Measurements from ENCODE around the gene PPP1R8. TPM values are rescaled to one million over a fixed set of nuclear protein-coding genes. Genes with fewer than 3 reads are reported as not detected.
A peak's percentile ranks its signal among the peaks of the same experiment; 100 is the strongest.

Gene PPP1R8
- 35.6 TPM for total RNA-seq

GRCh38 chr1:27830621-27831440 lies at the start of gene PPP1R8:
PPP1R8 (plus strand) TSS chr1:27830782; CDS start chr1:27830836, 54 bp downstream.

GRCh38 chr1:27872059-27872801 lies 41.6 kb downstream of the PPP1R8 start, which contains the start of gene THEMIS2:
THEMIS2 (plus strand) TSS chr1:27872544; CDS start chr1:27872572, 28 bp downstream.

Small RNAs within 50 kb of the gene (small RNA-seq; reads per million reads assigned to genes)
- not detected for gene RNU6-1245P (ENCODE audit: low replicate concordance)
- 52.0 reads per million, percentile 97 among the genes with 10 or more reads in this experiment for gene SCARNA1 (ENCODE audit: low replicate concordance)

Other genes with a start within 250 kb of the PPP1R8 start
- gene AHDC1, start 226.6 kb upstream of the PPP1R8 start, total RNA-seq: 45.4 TPM
- 10.9 TPM for gene FGR, start 195.6 kb upstream of the PPP1R8 start, total RNA-seq
- gene IFI6, start 158.6 kb upstream of the PPP1R8 start, total RNA-seq: 31.0 TPM
- gene FAM76A, start 104.8 kb upstream of the PPP1R8 start, total RNA-seq: 15.3 TPM
- 38.9 TPM for gene STX12, start 57.6 kb upstream of the PPP1R8 start, total RNA-seq
- gene THEMIS2, start 41.8 kb downstream of the PPP1R8 start, total RNA-seq: 15.7 TPM
- gene RPA2, start 83.8 kb downstream of the PPP1R8 start, total RNA-seq: 39.0 TPM
- 7.8 TPM for gene SMPDL3B, start 104.2 kb downstream of the PPP1R8 start, total RNA-seq
- gene XKR8, start 129.2 kb downstream of the PPP1R8 start, total RNA-seq: 9.5 TPM